ENCODE results near the gene LRPAP1. TPM values are rescaled to one million over a fixed set of nuclear protein-coding genes. Genes with fewer than 3 reads are reported as not detected.

LRPAP1 gene
- polyA plus RNA-seq, 1 donor (not counting 4 experiments of a cell fraction or from before 2014, with no cell fraction given) = 121 TPM

GRCh38 chr4:3468154-3468553 is 64.1 kb downstream of the LRPAP1 start:
- TF ChIP-seq, protein P1, sequence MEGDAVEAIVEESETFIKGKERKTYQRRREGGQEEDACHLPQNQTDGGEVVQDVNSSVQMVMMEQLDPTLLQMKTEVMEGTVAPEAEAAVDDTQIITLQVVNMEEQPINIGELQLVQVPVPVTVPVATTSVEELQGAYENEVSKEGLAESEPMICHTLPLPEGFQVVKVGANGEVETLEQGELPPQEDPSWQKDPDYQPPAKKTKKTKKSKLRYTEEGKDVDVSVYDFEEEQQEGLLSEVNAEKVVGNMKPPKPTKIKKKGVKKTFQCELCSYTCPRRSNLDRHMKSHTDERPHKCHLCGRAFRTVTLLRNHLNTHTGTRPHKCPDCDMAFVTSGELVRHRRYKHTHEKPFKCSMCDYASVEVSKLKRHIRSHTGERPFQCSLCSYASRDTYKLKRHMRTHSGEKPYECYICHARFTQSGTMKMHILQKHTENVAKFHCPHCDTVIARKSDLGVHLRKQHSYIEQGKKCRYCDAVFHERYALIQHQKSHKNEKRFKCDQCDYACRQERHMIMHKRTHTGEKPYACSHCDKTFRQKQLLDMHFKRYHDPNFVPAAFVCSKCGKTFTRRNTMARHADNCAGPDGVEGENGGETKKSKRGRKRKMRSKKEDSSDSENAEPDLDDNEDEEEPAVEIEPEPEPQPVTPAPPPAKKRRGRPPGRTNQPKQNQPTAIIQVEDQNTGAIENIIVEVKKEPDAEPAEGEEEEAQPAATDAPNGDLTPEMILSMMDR (optimal IDR thresholded peaks at IDR 0.05 in 1 of 3, IDR thresholded peaks at IDR 0.05 in 1 of 3, conservative IDR thresholded peaks at IDR 0.05 in 1 of 3; ENCODE audit: extremely low read depth in 1 of 3, insufficient read depth in 2 of 3, low read length in 3 of 3) = no peak
- TF ChIP-seq EZH2 (IDR thresholded peaks at IDR 0.05; ENCODE audit: low read length) = no peak
- FAIRE-seq = no peak
- H3K27me3 ChIP-seq (ENCODE audit: control insufficient read depth, extremely low read depth, insufficient read depth, low read length) = peaks cover 76% of the 10 kb centered on the region
- dilution Hi-C loops (cut with MboI; ENCODE audit: extremely low pct_ligation_motif_present, low sequenced_read_pairs) = no loop called here
- no peak overlapping the region for H3K9ac ChIP-seq (ENCODE audit: control insufficient read depth, extremely low read depth, insufficient read depth, low read length)
- H3K9me3 ChIP-seq (ENCODE audit: control insufficient read depth, low read depth, low read length) = no peaks in the 10 kb centered on the region
- H3K4me3 ChIP-seq (ENCODE audit: control insufficient read depth in 2 of 3, extremely low read depth in 1 of 3, insufficient read depth in 2 of 3, low read depth in 1 of 3, low read length in 3 of 3) = no peak overlapping the region
- no peaks in the 10 kb centered on the region for H3K9me1 ChIP-seq (ENCODE audit: control insufficient read depth, extremely low read depth, insufficient read depth, low read length)
- no peak overlapping the region for H3K27ac ChIP-seq (ENCODE audit: control insufficient read depth, insufficient read depth, low read length)
- H3K36me3 ChIP-seq (ENCODE audit: control insufficient read depth in 2 of 2, extremely low read depth in 1 of 2, insufficient read depth in 2 of 2, low read length in 2 of 2) = no peaks in the 10 kb centered on the region
- H3K79me2 ChIP-seq (ENCODE audit: control insufficient read depth, insufficient read depth, low read length) = no peaks in the 10 kb centered on the region
- no peak overlapping the region for H2AFZ ChIP-seq (ENCODE audit: control insufficient read depth, low read length)
- no peaks in the 10 kb centered on the region for H4K20me1 ChIP-seq (ENCODE audit: control insufficient read depth, extremely low read depth, insufficient read depth, low read length)
- DNase-seq (ENCODE audit: low read depth, low spot score) = no peak
- peaks cover 7% of the 10 kb centered on the region for H3K4me1 ChIP-seq (ENCODE audit: control insufficient read depth, extremely low read depth, insufficient read depth, low read length)
- H3K4me2 ChIP-seq (ENCODE audit: control insufficient read depth, extremely low read depth, insufficient read depth, low read depth, low read length) = no peak overlapping the region

DNA sequence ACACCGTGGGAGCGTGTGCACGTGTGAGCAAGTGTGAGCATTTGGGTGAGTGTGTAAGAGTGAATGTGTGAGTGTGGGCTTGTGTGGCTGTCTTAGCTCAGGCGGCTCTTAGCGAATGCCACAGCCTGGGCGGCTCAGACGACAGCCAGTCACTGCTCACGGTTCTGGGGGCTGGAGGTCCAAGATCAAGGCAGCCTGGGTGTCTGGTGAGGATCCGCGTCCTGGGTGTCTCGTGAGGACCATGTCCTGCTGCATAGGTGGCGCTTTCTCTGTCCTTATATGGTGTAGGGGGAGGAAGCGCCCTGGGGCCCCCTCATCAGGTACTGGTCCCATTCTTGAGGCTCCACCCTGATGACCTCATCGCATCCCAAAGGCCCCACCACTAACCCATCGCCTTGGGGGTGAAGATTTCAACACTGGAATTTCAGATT is 64.6 kb downstream of the LRPAP1 start:
- no peak for DNase-seq (ENCODE audit: low read depth, low spot score)
- no peak for FAIRE-seq
- TF ChIP-seq, protein P1 (optimal IDR thresholded peaks at IDR 0.05 in 1 of 3, IDR thresholded peaks at IDR 0.05 in 1 of 3, conservative IDR thresholded peaks at IDR 0.05 in 1 of 3; ENCODE audit: extremely low read depth in 1 of 3, insufficient read depth in 2 of 3, low read length in 3 of 3) = no peak
- no peak for TF ChIP-seq EZH2 (IDR thresholded peaks at IDR 0.05; ENCODE audit: low read length)
- Histone ChIP-seq H3K4me1 (ENCODE audit: control insufficient read depth, extremely low read depth, insufficient read depth, low read length) (peaks cover 7% of the 10 kb centered on the region), H3K9ac (ENCODE audit: control insufficient read depth, extremely low read depth, insufficient read depth, low read length) (no peak overlapping the region), H3K4me2 (ENCODE audit: control insufficient read depth, extremely low read depth, insufficient read depth, low read depth, low read length) (no peak overlapping the region), H4K20me1 (ENCODE audit: control insufficient read depth, extremely low read depth, insufficient read depth, low read length) (no peaks in the 10 kb centered on the region), H3K9me1 (ENCODE audit: control insufficient read depth, extremely low read depth, insufficient read depth, low read length) (no peaks in the 10 kb centered on the region), H3K27me3 (ENCODE audit: control insufficient read depth, extremely low read depth, insufficient read depth, low read length) (peaks cover 75% of the 10 kb centered on the region), H3K79me2 (ENCODE audit: control insufficient read depth, insufficient read depth, low read length) (no peaks in the 10 kb centered on the region), H3K36me3 (ENCODE audit: control insufficient read depth in 2 of 2, extremely low read depth in 1 of 2, insufficient read depth in 2 of 2, low read length in 2 of 2) (no peaks in the 10 kb centered on the region), H3K9me3 (ENCODE audit: control insufficient read depth, low read depth, low read length) (no peaks in the 10 kb centered on the region), H2AFZ (ENCODE audit: control insufficient read depth, low read length) (no peak overlapping the region), H3K27ac (ENCODE audit: control insufficient read depth, insufficient read depth, low read length) (no peak overlapping the region), H3K4me3 (ENCODE audit: control insufficient read depth in 2 of 3, extremely low read depth in 1 of 3, insufficient read depth in 2 of 3, low read depth in 1 of 3, low read length in 3 of 3) (no peak overlapping the region)
- dilution Hi-C loops (cut with MboI; ENCODE audit: extremely low pct_ligation_motif_present, low sequenced_read_pairs) = no loop called here

Data from keratinocyte (primary cell).